Large intestine (tissue), 3 donors: ENCODE data around the gene MIR17HG. TPM values are rescaled to one million over a fixed set of nuclear protein-coding genes. Genes with fewer than 3 reads are reported as not detected.
"Not testable (repeated sequence)": the region's sequence is repeated elsewhere in the genome, so short reads cannot be mapped to it uniquely, and the experiment has no call there.

Experiments
- DNase-seq, 2 donors: peaks; one replicate each; pipeline versions ENCODE4 v3.0.0 to v3.0.0-alpha.2; 2013
- H3K27ac ChIP-seq: one replicate; pipeline ENCODE4 v1.5.1; 2013; ENCODE audit warnings: low read length
- H3K27me3 ChIP-seq: 2 replicates; pipeline ENCODE4 v1.6.1; 2013; ENCODE audit warnings: low read length; ENCODE audit not compliant: control insufficient read depth, insufficient read depth
- H3K36me3 ChIP-seq: 2 replicates; pipeline ENCODE4 v1.6.1; 2013; ENCODE audit warnings: low read length; ENCODE audit not compliant: control insufficient read depth, insufficient read depth
- H3K4me1 ChIP-seq: one replicate; pipeline ENCODE4 v1.6.1; 2013; ENCODE audit warnings: low read length; ENCODE audit not compliant: control insufficient read depth, insufficient read depth
- H3K4me3 ChIP-seq: one replicate; pipeline ENCODE4 v1.5.1; 2013; ENCODE audit warnings: low read length
- H3K9me3 ChIP-seq: one replicate; pipeline ENCODE4 v1.6.1; 2013; ENCODE audit warnings: mild to moderate bottlenecking, low read depth, low read length, moderate library complexity; ENCODE audit not compliant: control insufficient read depth
- WGBS: methylation state at CpG from one replicate; pipeline ENCODE4 v1.1.5; 2013; ENCODE audit warnings: low lambda C conversion rate; ENCODE audit not compliant: insufficient coverage; 5-methylcytosine and 5-hydroxymethylcytosine counted together
- polyA plus RNA-seq: library from polyadenylated mRNA; unstranded; fragments of 120-200 nt; gene quantifications from one replicate; pipeline ENCODE4 v1.2.1, GENCODE V29; 2013

The MIR17HG gene
- polyA plus RNA-seq, 1 donor, result 8.9 TPM

DNA sequence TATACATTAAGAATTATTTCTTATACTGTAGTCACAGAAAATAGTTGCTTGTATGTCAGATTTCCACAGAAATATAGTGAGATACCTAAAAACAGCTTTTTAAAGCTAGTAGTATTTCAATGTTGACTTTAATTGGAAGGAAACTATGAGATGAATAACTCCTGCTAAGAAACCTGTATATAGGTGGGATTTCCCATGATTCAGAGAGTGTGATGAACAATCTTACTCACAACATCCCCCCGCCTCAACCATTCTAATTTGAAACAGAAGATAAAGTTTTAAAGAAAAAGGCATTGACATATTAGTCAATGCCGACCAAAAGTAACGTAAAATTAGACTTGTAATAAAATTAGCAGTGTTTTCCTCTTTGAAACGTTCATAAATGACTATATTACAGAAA lies 1.4 kb upstream of the MIR17HG start:
- no peaks in the 10 kb centered on the region for H3K27me3 ChIP-seq

DNA sequence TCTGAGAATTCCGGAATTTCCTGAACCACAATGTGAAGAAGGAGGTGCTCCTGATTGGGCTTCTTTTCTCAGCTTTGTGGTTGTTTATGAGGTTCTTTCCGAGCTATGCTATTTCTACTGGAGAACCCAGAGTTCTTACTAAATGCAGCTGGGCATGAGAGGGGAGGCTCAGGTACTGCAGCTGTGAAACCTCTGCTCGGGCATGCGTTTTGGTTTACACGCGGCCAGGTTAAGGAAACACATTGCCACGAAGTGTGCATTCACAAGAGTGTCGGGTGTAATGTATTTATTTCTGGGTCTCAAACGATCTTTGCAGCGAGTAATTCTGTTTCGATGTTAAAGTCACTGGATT lies 661 bp upstream of the MIR17HG start:
- Histone ChIP-seq H3K36me3 (peaks cover 14% of the 10 kb centered on the region), H3K9me3 (no peaks in the 10 kb centered on the region), H3K27ac (peak overlapping the region; percentile 83), H3K27me3 (no peaks in the 10 kb centered on the region), H3K4me1 (peaks cover 10% of the 10 kb centered on the region), H3K4me3 (peak overlapping the region; percentile 70)
- WGBS, result no CpG with 5 or more reads among the region's 11 CpGs
- DNase-seq, result peak in 1 of 2 donors; percentile 7

More for the DNA sequence above, 1.4 kb upstream of the MIR17HG start:
- H3K9me3 ChIP-seq, result no peaks in the 10 kb centered on the region
- H3K27ac ChIP-seq, result no peak overlapping the region
- WGBS, result 89% methylated on average over 3 of the region's 4 CpGs
- no peak overlapping the region for H3K4me3 ChIP-seq
- no peak for DNase-seq
- peaks cover 6% of the 10 kb centered on the region for H3K4me1 ChIP-seq
- H3K36me3 ChIP-seq, result peaks cover 11% of the 10 kb centered on the region

DNA sequence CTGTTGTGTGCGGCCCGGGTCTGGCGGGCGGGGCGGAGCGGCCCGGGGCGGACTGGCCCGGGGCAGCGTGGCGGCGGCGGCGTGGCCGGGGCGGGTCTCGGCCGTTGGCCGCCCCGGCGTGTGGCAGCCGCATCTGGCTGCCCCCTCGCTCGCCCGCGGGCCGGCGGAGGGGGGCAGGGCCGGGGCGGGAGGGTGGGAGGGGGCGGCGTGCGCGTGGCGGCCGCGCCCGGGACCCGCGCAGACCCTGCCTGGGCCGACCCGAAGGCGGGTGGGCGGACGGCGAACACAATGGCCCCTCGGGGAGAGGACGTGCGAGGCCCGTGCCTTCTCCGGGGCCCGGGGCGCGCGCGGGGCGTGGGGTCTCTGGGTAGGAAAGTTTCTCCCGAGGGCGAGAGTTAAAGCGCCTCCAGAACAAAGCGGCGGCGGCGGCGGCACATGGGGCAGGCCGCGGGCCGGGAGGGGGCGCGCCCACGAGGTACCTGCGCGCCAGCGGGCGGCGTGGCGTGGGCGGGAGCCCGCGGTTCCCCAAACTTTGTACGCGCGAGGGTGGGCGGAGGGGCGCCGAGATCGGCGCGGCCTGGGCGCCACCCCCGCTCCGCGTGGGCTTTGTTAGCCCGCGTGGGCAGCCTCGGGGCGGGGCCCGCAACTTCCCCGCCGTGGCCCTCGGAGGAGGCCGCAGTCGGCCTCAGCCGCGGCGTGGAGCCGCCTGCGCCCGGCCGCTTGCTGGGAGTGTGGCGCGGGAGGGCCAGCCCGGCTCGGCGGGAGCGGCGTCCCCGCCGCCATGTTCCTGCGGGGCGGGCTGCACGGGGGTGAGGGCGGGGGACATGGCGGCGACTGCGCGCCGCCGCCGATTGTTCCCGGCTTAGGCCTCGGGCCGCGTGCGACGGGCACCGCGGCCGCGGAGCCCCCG lies 764 bp downstream of the MIR17HG start:
- H3K27me3 ChIP-seq, result no peaks in the 10 kb centered on the region
- H3K4me3 ChIP-seq, result peak overlapping the region; percentile 42
- peak overlapping the region; percentile 78 for H3K27ac ChIP-seq
- peak in 1 of 2 donors; percentile 26 for DNase-seq
- no peaks in the 10 kb centered on the region for H3K9me3 ChIP-seq
- WGBS, result no CpG with 5 or more reads among the region's 141 CpGs
- H3K36me3 ChIP-seq, result peaks cover 19% of the 10 kb centered on the region
- peaks cover 10% of the 10 kb centered on the region for H3K4me1 ChIP-seq

DNA sequence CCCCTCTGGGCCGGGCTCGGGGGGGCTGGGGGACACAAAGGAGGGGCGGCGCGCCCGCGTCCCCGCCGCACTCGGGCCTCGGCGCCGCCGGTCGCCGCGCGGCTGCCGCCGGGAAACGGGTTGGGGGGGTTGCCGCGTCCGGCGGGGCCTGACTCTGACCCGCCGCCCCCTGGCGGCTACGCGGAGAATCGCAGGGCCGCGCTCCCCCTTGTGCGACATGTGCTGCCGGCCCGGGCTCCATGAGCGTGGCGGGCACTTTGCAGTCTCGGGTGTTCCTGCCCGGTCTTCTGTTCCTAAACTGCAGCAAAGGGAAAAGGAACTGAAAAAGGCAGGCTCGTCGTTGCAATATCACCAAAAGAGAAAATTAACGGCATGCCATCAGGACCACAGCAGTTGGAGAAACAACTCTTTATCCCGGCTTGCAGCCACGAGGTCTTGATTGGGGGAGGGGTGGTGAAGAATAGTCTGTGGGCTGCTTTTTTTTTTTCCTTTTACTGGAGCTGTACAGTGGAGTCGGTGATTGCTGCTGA lies 1.5 kb downstream of the MIR17HG start:
- WGBS, result 0% methylated on average over 1 of the region's 46 CpGs
- peak overlapping the region; percentile 66 for H3K27ac ChIP-seq
- H3K4me1 ChIP-seq, result peaks cover 13% of the 10 kb centered on the region
- peak overlapping the region; percentile 55 for H3K4me3 ChIP-seq
- H3K9me3 ChIP-seq, result no peaks in the 10 kb centered on the region
- H3K27me3 ChIP-seq, result no peaks in the 10 kb centered on the region
- peak; percentile 91 to 95 for DNase-seq
- H3K36me3 ChIP-seq, result peaks cover 22% of the 10 kb centered on the region

DNA sequence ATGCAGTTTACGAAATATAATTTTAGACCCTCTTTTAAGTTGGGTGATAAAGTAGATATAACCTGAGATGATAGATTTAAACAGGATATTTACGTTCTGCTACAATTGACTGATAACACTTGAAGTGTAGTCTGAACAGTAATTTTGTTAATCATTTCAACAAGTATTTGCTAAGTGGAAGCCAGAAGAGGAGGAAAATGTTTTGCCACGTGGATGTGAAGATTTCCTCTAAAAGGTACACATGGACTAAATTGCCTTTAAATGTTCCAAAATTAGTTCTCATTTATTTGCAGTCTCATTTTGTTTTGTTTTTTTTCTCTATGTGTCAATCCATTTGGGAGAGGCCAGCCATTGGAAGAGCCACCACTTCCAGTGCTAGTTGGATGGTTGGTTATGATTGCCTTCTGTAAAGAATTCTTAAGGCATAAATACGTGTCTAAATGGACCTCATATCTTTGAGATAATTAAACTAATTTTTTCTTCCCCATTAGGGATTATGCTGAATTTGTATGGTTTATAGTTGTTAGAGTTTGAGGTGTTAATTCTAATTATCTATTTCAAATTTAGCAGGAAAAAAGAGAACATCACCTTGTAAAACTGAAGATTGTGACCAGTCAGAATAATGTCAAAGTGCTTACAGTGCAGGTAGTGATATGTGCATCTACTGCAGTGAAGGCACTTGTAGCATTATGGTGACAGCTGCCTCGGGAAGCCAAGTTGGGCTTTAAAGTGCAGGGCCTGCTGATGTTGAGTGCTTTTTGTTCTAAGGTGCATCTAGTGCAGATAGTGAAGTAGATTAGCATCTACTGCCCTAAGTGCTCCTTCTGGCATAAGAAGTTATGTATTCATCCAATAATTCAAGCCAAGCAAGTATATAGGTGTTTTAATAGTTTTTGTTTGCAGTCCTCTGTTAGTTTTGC lies 2.8 kb downstream of the MIR17HG start:
- peak overlapping the region; percentile 55 for H3K4me3 ChIP-seq
- WGBS, result no CpG with 5 or more reads among the region's 5 CpGs
- H3K27ac ChIP-seq, result no peak overlapping the region

DNA sequence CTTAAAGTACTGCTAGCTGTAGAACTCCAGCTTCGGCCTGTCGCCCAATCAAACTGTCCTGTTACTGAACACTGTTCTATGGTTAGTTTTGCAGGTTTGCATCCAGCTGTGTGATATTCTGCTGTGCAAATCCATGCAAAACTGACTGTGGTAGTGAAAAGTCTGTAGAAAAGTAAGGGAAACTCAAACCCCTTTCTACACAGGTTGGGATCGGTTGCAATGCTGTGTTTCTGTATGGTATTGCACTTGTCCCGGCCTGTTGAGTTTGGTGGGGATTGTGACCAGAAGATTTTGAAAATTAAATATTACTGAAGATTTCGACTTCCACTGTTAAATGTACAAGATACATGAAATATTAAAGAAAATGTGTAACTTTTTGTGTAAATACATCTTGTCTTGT lies 3.6 kb downstream of the MIR17HG start:
- no peak for DNase-seq
- Histone ChIP-seq H3K36me3 (peaks cover 34% of the 10 kb centered on the region), H3K4me3 (no peak overlapping the region), H3K4me1 (peaks cover 14% of the 10 kb centered on the region), H3K27me3 (no peaks in the 10 kb centered on the region), H3K9me3 (no peaks in the 10 kb centered on the region), H3K27ac (no peak overlapping the region)
- WGBS, result 86% methylated on average over 1 of the region's 5 CpGs

More for the DNA sequence above, 2.8 kb downstream of the MIR17HG start:
- Histone ChIP-seq H3K36me3 (peaks cover 29% of the 10 kb centered on the region), H3K27me3 (no peaks in the 10 kb centered on the region), H3K4me1 (peaks cover 14% of the 10 kb centered on the region), H3K9me3 (no peaks in the 10 kb centered on the region)
- no peak for DNase-seq

DNA sequence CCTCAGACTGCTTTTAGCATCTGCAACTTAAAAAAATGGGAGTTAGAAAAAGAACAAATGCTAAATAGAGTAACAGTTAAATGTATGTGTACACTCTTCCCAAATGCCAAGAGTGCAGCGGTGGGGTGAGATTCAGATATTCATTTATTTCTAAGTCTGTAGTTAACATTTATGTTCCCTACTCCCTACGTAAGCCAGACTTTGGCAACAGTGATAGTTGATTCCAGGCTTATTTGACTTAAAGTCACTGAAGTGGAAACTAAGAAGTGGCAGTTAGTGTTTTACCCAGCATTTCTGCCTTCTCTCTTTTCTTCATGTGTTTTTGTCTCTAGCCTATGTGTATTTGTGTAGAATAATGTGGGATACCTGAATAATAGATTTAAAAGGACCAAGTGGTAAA lies 4.5 kb downstream of the MIR17HG start:
- H3K4me1 ChIP-seq, result peaks cover 14% of the 10 kb centered on the region
- H3K27ac ChIP-seq, result no peak overlapping the region
- H3K36me3 ChIP-seq, result peaks cover 34% of the 10 kb centered on the region
- no peaks in the 10 kb centered on the region for H3K27me3 ChIP-seq
- H3K9me3 ChIP-seq, result no peaks in the 10 kb centered on the region
- no peak overlapping the region for H3K4me3 ChIP-seq
- WGBS, result no CpG with 5 or more reads among the region's 2 CpGs
- no peak for DNase-seq

DNA sequence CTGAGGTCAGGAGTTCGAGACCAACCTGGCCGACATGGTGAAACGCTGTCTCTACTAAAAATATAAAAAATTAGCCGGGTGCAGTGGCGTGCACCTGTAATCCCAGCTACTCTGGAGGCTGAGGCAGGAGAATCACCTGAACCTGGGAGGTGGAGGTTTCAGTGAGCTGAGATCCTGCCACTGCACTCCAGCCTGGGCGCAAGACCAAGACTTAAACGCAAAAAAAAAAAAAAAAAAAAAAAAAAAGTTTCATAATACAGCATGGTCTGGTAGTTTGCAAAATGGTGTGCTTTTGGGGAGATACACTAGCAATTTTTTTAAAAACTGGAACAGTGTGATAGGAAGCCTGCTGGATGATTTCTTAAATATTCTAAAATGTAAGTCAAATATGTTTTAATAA lies 5.4 kb downstream of the MIR17HG start:
- Histone ChIP-seq H3K4me1 (peaks cover 14% of the 10 kb centered on the region), H3K36me3 (peaks cover 34% of the 10 kb centered on the region)
- not testable (repeated sequence) for H3K4me3 ChIP-seq, H3K27me3 ChIP-seq, DNase-seq, H3K9me3 ChIP-seq, H3K27ac ChIP-seq
- 33% methylated on average over 1 of the region's 7 CpGs for WGBS

DNA sequence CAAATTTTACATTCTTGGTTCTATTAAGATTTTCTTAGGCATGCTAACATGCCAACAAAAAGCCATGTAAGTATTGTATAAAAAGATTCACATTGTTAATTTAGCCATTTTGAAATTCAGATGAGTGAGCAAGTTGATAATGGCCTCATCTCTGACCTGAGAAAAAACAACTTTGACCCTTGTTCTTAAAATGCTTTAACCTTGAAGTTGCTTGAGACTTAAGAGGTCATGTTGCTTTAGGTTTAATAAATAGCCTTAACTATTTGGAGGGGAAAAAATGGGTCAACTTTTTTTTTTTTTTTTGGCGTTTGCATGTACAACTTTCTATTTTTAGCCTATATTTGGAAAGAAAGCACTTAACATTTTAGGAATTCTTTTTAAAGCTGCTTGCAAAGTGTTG lies 6.0 kb downstream of the MIR17HG start:
- Histone ChIP-seq H3K27me3 (no peaks in the 10 kb centered on the region), H3K4me3 (no peak overlapping the region), H3K4me1 (peaks cover 14% of the 10 kb centered on the region), H3K27ac (no peak overlapping the region), H3K36me3 (peaks cover 34% of the 10 kb centered on the region), H3K9me3 (no peaks in the 10 kb centered on the region)
- no CpG with 5 or more reads among the region's 1 CpG for WGBS
- no peak for DNase-seq
